H1 (cell line): Measurements from ENCODE around the gene BBX. TPM values are rescaled to one million over a fixed set of nuclear protein-coding genes. Genes with fewer than 3 reads are reported as not detected.

ENCODE experiments used
- CTCF ChIA-PET: fragments of 300-600 bp; sonication (Branson Sonifier 250); formaldehyde crosslinking; loops from one replicate; lab custom pipeline; 2021; ENCODE audit not compliant: partially characterized antibody; lab: Charles Lee
- POLR2A ChIA-PET: fragments of 300-600 bp; sonication (Branson Sonifier 250); formaldehyde crosslinking; loops from one replicate; lab custom pipeline; 2021; ENCODE audit warnings: inconsistent platforms; ENCODE audit not compliant: partially characterized antibody; lab: Charles Lee
- DNase-seq, 2 experiments: peaks; one replicate each; pipeline versions ENCODE4 v3.0.0 to v3.0.0-alpha.2; 2010 to 2022; ENCODE audit warnings: low spot score in 2 of 2, low read depth in 1 of 2, mixed read lengths in 1 of 2
- FAIRE-seq: peaks from 2 replicates; lab custom pipeline; 2011; peaks lifted over from hg19 to GRCh38; lab: Jason Lieb, UNC
- H2AFZ ChIP-seq: 2 replicates; pipeline ENCODE4 v1.8.1; 2012; ENCODE audit warnings: low read length, inconsistent platforms
- H2AK5ac ChIP-seq: 2 replicates; pipeline ENCODE4 v1.6.1; 2013; ENCODE audit warnings: low read depth, low read length
- H2BK120ac ChIP-seq: replicated peaks from 2 replicates; pipeline ENCODE3; 2013; ENCODE audit warnings: low read depth, low read length, inconsistent platforms
- H2BK12ac ChIP-seq: 2 replicates; pipeline ENCODE4 v1.6.1; 2013; ENCODE audit warnings: low read depth, low read length
- H2BK15ac ChIP-seq: 2 replicates; pipeline ENCODE4 v1.6.1; 2013; ENCODE audit warnings: low read length
- H2BK20ac ChIP-seq: 2 replicates; pipeline ENCODE4 v1.6.1; 2013; ENCODE audit warnings: low read length
- H2BK5ac ChIP-seq: 2 replicates; pipeline ENCODE4 v1.6.1; 2013; ENCODE audit warnings: low read depth, low read length
- H3K14ac ChIP-seq: 2 replicates; pipeline ENCODE4 v1.6.1; 2013; ENCODE audit warnings: inconsistent platforms; ENCODE audit not compliant: insufficient read length
- H3K18ac ChIP-seq: 2 replicates; pipeline ENCODE4 v1.6.1; 2013; ENCODE audit warnings: low read length; ENCODE audit errors: extremely low read depth
- H3K23ac ChIP-seq: 2 replicates; pipeline ENCODE4 v1.6.1; 2013; ENCODE audit warnings: inconsistent platforms; ENCODE audit not compliant: insufficient read length
- H3K23me2 ChIP-seq: 2 replicates; pipeline ENCODE4 v1.6.1; 2013; ENCODE audit warnings: low read depth, low read length
- H3K27ac ChIP-seq: 2 replicates; pipeline ENCODE4 v1.6.1; 2011; ENCODE audit warnings: low read depth, low read length, inconsistent platforms
- H3K27me3 ChIP-seq, 4 experiments: replicated peaks in 1 of 4; 1 replicate in 1 of 4; 2 replicates in 3 of 4; pipeline versions ENCODE4 v1.6.1 to v1.8.1; 2011 to 2013; ENCODE audit warnings: low read length in 3 of 4, mild to moderate bottlenecking in 3 of 4, inconsistent platforms in 2 of 4, mixed read lengths in 2 of 4, moderate library complexity in 1 of 4; ENCODE audit not compliant: control insufficient read depth in 3 of 4, insufficient read depth in 3 of 4; ENCODE audit errors: extremely low read depth in 1 of 4
- H3K36me3 ChIP-seq, 4 experiments: 2 replicates each; pipeline versions ENCODE4 v1.6.1 to v1.8.1; 2011 to 2013; ENCODE audit warnings: mild to moderate bottlenecking in 4 of 4, low read length in 3 of 4, moderate library complexity in 2 of 4, control low read depth in 1 of 4, inconsistent platforms in 1 of 4; ENCODE audit not compliant: insufficient read depth in 4 of 4, control insufficient read depth in 2 of 4
- H3K4ac ChIP-seq: replicated peaks from 2 replicates; pipeline ENCODE3; 2013; ENCODE audit warnings: low read length, low read depth, mixed read lengths, inconsistent platforms; ENCODE audit not compliant: insufficient read length
- H3K4me1 ChIP-seq, 4 experiments: replicated peaks in 1 of 4; 1 replicate in 1 of 4; 2 replicates in 3 of 4; pipeline versions ENCODE4 v1.6.1 to v1.8.1; 2011 to 2013; ENCODE audit warnings: low read length in 3 of 4, inconsistent platforms in 2 of 4, mixed read lengths in 1 of 4; ENCODE audit not compliant: insufficient read depth in 4 of 4, control insufficient read depth in 3 of 4
- H3K4me2 ChIP-seq, 2 experiments: 2 replicates each; pipeline versions ENCODE4 v1.6.1 to v1.8.1; 2011 to 2013; ENCODE audit warnings: low read depth in 2 of 2, low read length in 2 of 2, control low read depth in 1 of 2, inconsistent platforms in 1 of 2, mild to moderate bottlenecking in 1 of 2; ENCODE audit not compliant: insufficient read depth in 1 of 2
- H3K4me3 ChIP-seq, 4 experiments: fragments of 200-600, 300-600 bp in 1 of 4; sonication (generic), shearing (Covaris generic), sonication (Bioruptor Twin) in 1 of 4; 2 replicates each; pipeline versions ENCODE4 v1.5.1 to v1.8.1; 2011 to 2016; ENCODE audit warnings: low read length in 4 of 4, low read depth in 3 of 4, control low read depth in 2 of 4, inconsistent platforms in 2 of 4, mild to moderate bottlenecking in 2 of 4, mixed read lengths in 1 of 4, moderate library complexity in 1 of 4; ENCODE audit not compliant: insufficient read depth in 2 of 4; ENCODE audit errors: extremely low read depth in 1 of 4
- H3K56ac ChIP-seq: replicated peaks from 2 replicates; pipeline ENCODE3; 2013; ENCODE audit warnings: low read depth, mild to moderate bottlenecking, mixed read lengths, low read length, inconsistent platforms; ENCODE audit not compliant: insufficient read length
- H3K79me1 ChIP-seq: 2 replicates; pipeline ENCODE4 v1.6.1; 2013; ENCODE audit warnings: low read depth, low read length, control low read depth
- H3K79me2 ChIP-seq, 2 experiments: 2 replicates each; pipeline versions ENCODE4 v1.6.1 to v1.8.1; 2012 to 2013; ENCODE audit warnings: low read length in 2 of 2, mild to moderate bottlenecking in 2 of 2, inconsistent platforms in 1 of 2; ENCODE audit not compliant: insufficient read depth in 2 of 2, control insufficient read depth in 1 of 2
- H3K9ac ChIP-seq, 4 experiments: replicated peaks in 1 of 4; 1 replicate in 1 of 4; 2 replicates in 3 of 4; pipeline versions ENCODE4 v1.6.1 to v1.8.1; 2011 to 2013; ENCODE audit warnings: low read depth in 3 of 4, low read length in 3 of 4, control low read depth in 2 of 4, mild to moderate bottlenecking in 2 of 4, moderate library complexity in 2 of 4, inconsistent platforms in 1 of 4; ENCODE audit errors: extremely low read depth in 1 of 4
- H3K9me3 ChIP-seq, 2 experiments: 2 replicates each; pipeline versions ENCODE4 v1.6.1 to v1.8.1; 2012 to 2013; ENCODE audit warnings: mild to moderate bottlenecking in 2 of 2, moderate library complexity in 2 of 2, control low read depth in 1 of 2, inconsistent platforms in 1 of 2, low read depth in 1 of 2, low read length in 1 of 2, mixed read lengths in 1 of 2; ENCODE audit not compliant: insufficient read depth in 2 of 2
- H4K20me1 ChIP-seq, 2 experiments: replicated peaks in 1 of 2; 2 replicates each; pipeline versions ENCODE3 to v1.8.1; 2011 to 2013; ENCODE audit warnings: inconsistent platforms in 2 of 2, low read length in 2 of 2, mild to moderate bottlenecking in 1 of 2; ENCODE audit not compliant: insufficient read depth in 2 of 2, control insufficient read depth in 1 of 2
- H4K5ac ChIP-seq: 2 replicates; pipeline ENCODE4 v1.6.1; 2013; ENCODE audit warnings: low read length, low read depth, mixed read lengths, inconsistent platforms; ENCODE audit not compliant: insufficient read length
- H4K8ac ChIP-seq: 2 replicates; pipeline ENCODE4 v1.8.0; 2013; ENCODE audit warnings: mild to moderate bottlenecking, moderate library complexity, low read length, inconsistent platforms; ENCODE audit not compliant: insufficient read depth; ENCODE audit errors: extremely low read depth
- H4K91ac ChIP-seq: replicated peaks from 2 replicates; pipeline ENCODE3; 2013; ENCODE audit warnings: low read length, mixed read lengths, inconsistent platforms; ENCODE audit not compliant: insufficient read length
- FOSL1 ChIP-seq: IDR thresholded peaks from 2 replicates; pipeline ENCODE4 v1.6.1; 2011; ENCODE audit warnings: mild to moderate bottlenecking, low read depth, low read length, moderate library complexity; ENCODE audit not compliant: insufficient read depth
- JUN ChIP-seq: IDR thresholded peaks from 2 replicates; pipeline ENCODE4 v1.6.1; 2011; ENCODE audit warnings: low read depth, mild to moderate bottlenecking, improper control_type of control experiment, low read length
- MAFK ChIP-seq: IDR thresholded peaks from 2 replicates; pipeline ENCODE4 v1.6.1; 2012; ENCODE audit warnings: low read depth, mild to moderate bottlenecking, improper control_type of control experiment, low read length
- POLR2A ChIP-seq, 2 experiments: IDR thresholded peaks; 1 replicate in 1 of 2; 2 replicates in 1 of 2; pipeline ENCODE4 v1.6.1; 2011; ENCODE audit warnings: low read depth in 2 of 2, low read length in 2 of 2, mild to moderate bottlenecking in 2 of 2; ENCODE audit errors: control extremely low read depth in 1 of 2
- RAD21 ChIP-seq, 2 experiments: IDR thresholded peaks in 1 of 2; conservative IDR thresholded peaks in 1 of 2; 2 replicates each; pipeline ENCODE4 v1.6.1; 2011; ENCODE audit warnings: low read depth in 2 of 2, low read length in 2 of 2, improper control_type of control experiment in 1 of 2, inconsistent platforms in 1 of 2, mild to moderate bottlenecking in 1 of 2, moderate library complexity in 1 of 2
- RFX5 ChIP-seq: IDR thresholded peaks from 2 replicates; pipeline ENCODE4 v1.6.1; 2011; ENCODE audit warnings: low read depth, low read length, improper control_type of control experiment, borderline replicate concordance
- RNF2 ChIP-seq: fragments of 200-900, 300-1000 bp; sonication (generic); IDR thresholded peaks from 2 replicates; pipeline ENCODE4 v1.7.1; 2016; ENCODE audit warnings: borderline replicate concordance, low read depth, mild to moderate bottlenecking, antibody characterized with exemption, low read length; ENCODE audit not compliant: poor library complexity, severe bottlenecking; ENCODE audit errors: missing control alignments
- RXRA ChIP-seq: IDR thresholded peaks from 2 replicates; pipeline ENCODE4 v1.6.1; 2011; ENCODE audit warnings: low read depth, mild to moderate bottlenecking, low read length, moderate library complexity; ENCODE audit not compliant: insufficient read depth
- SAP30 ChIP-seq: fragments of 300-600 bp; sonication (generic); IDR thresholded peaks from 2 replicates; pipeline ENCODE4 v1.7.1; 2012; ENCODE audit warnings: low read length, moderate library complexity, mild to moderate bottlenecking, inconsistent platforms; ENCODE audit not compliant: insufficient read depth, insufficient replicate concordance
- TEAD4 ChIP-seq: IDR thresholded peaks from 2 replicates; pipeline ENCODE4 v1.6.1; 2012; ENCODE audit warnings: low read depth, low read length, inconsistent platforms, mixed read lengths
- polyA plus RNA-seq, 7 experiments: library from polyadenylated mRNA; depleted of rRNA in 3 of 7; stranded (reverse) in 5 of 7; unstranded in 2 of 7; fragments of >200 nt in 5 of 7; fragments of 200-250 nt in 2 of 7; gene quantifications; 1 replicate in 5 of 7; 2 replicates in 1 of 7; 4 replicates in 1 of 7; pipeline versions ENCODE4 v1.2.1 to v1.2.3, GENCODE V29; 2011 to 2013; ENCODE audit warnings: missing spikeins in 2 of 7, mixed read lengths in 2 of 7
- total RNA-seq: library from RNA; stranded (reverse); fragmentation: NEBNext Ultra II Directional; extraction: Animal tissue kit (Norgen Biotek cat#: 25700); gene quantifications from 2 replicates; pipeline ENCODE4 v1.2.1, GENCODE V29; 2021
- TF ChIP-seq, protein P1 (sequence below), 3 experiments: IDR thresholded peaks; 1 replicate in 2 of 3; 2 replicates in 1 of 3; pipeline versions ENCODE4 v1.5.1 to v1.6.1; 2011; ENCODE audit warnings: low read length in 3 of 3, mild to moderate bottlenecking in 3 of 3, inconsistent platforms in 2 of 3, low read depth in 1 of 3, moderate library complexity in 1 of 3; ENCODE audit not compliant: insufficient read depth in 1 of 3; ENCODE audit errors: control extremely low read depth in 1 of 3

The BBX gene
- total and polyA plus RNA-seq, 2 of the 8 experiments (the other 6 are each of a cell fraction or from before 2014, with no cell fraction given) = 11.0 to 42.5 TPM

- Histone ChIP-seq H3K4me2 (no peak overlapping the region), H3K14ac (no peak overlapping the region), H4K8ac (no peak overlapping the region), H4K5ac (no peak overlapping the region), H3K4ac (no peak overlapping the region), H3K4me1 (peaks cover 2 to 10% (median 8%) of the 10 kb centered on the region in 4 experiments; a peak in 4 of 7 replicates), H2BK20ac (no peak overlapping the region), H4K20me1 (no peaks in the 10 kb centered on the region), H3K9me3 (no peaks in the 10 kb centered on the region), H3K36me3 (no peaks in the 10 kb centered on the region), H3K18ac (no peak overlapping the region), H3K23ac (no peak overlapping the region), H4K91ac (no peak overlapping the region), H2BK120ac (no peak overlapping the region), H3K4me3 (no peak overlapping the region), H3K23me2 (no peaks in the 10 kb centered on the region), H3K27ac (no peak overlapping the region), H2AFZ (no peak overlapping the region), H2AK5ac (no peak overlapping the region), H3K9ac (no peak overlapping the region), H2BK12ac (no peak overlapping the region), H3K79me1 (no peaks in the 10 kb centered on the region), H3K27me3 (no peaks in the 10 kb centered on the region), H3K79me2 (peaks cover 0 to 4% of the 10 kb centered on the region in 2 experiments; a peak in 2 of 4 replicates), H2BK15ac (no peak overlapping the region), H2BK5ac (no peak overlapping the region), H3K56ac (no peak overlapping the region)
- TF ChIP-seq FOSL1 (no peak), RXRA (no peak), RNF2 (no peak), SAP30 (no peak), POLR2A (IDR thresholded peaks at IDR 0.05; ENCODE audit: control extremely low read depth in 1 of 2, low read depth in 2 of 2, low read length in 2 of 2) (no peak), RAD21 (IDR thresholded peaks at IDR 0.05 in 1 of 2, conservative IDR thresholded peaks at IDR 0.05 in 1 of 2; ENCODE audit: low read depth in 2 of 2, low read length in 2 of 2) (peak; percentile 78), JUN (no peak), MAFK (no peak), RFX5 (no peak), TEAD4 (no peak)
- TF ChIP-seq, protein P1, sequence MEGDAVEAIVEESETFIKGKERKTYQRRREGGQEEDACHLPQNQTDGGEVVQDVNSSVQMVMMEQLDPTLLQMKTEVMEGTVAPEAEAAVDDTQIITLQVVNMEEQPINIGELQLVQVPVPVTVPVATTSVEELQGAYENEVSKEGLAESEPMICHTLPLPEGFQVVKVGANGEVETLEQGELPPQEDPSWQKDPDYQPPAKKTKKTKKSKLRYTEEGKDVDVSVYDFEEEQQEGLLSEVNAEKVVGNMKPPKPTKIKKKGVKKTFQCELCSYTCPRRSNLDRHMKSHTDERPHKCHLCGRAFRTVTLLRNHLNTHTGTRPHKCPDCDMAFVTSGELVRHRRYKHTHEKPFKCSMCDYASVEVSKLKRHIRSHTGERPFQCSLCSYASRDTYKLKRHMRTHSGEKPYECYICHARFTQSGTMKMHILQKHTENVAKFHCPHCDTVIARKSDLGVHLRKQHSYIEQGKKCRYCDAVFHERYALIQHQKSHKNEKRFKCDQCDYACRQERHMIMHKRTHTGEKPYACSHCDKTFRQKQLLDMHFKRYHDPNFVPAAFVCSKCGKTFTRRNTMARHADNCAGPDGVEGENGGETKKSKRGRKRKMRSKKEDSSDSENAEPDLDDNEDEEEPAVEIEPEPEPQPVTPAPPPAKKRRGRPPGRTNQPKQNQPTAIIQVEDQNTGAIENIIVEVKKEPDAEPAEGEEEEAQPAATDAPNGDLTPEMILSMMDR (IDR thresholded peaks at IDR 0.05; ENCODE audit: control extremely low read depth in 1 of 3, insufficient read depth in 1 of 3, low read depth in 1 of 3, low read length in 3 of 3) = peak in 2 of 3 experiments; percentile 44 to 54; a peak in 2 of 4 replicates
- DNase-seq = no peak
- ChIA-PET POLR2A (no interaction called here), CTCF (interaction anchor here (0.7 to 5.6 kb wide), 22 partner anchors 9 to 298 kb away, joined by 3 to 31 read pairs (median 4); no protein-coding TSS in a partner anchor)
- no peak for FAIRE-seq
Measured at GRCh38 chr3:107574650-107575049, 51.9 kb downstream of the BBX start.
